GM23338 (cell line): ENCODE measurements around the gene FMN2.

Experiments used
- CTCF ChIP-seq, 2 experiments: fragments of 200-600 bp in 1 of 2; sonication (generic) in 1 of 2; conservative IDR thresholded peaks; 2 replicates each; pipeline versions ENCODE4 v1.5.1 to v1.6.1; 2016 to 2017; ENCODE audit warnings: antibody characterized with exemption in 2 of 2, low read depth in 2 of 2, mild to moderate bottlenecking in 2 of 2, moderate library complexity in 1 of 2
- EZH2 ChIP-seq: fragments of 200-600 bp; sonication (generic); IDR thresholded peaks from one replicate; pipeline ENCODE4 v1.8.0; 2017; ENCODE audit warnings: antibody characterized with exemption, mild to moderate bottlenecking, low read depth; ENCODE audit not compliant: unreplicated experiment
- EZH2phosphoT487 ChIP-seq: fragments of 200-600 bp; sonication (generic); IDR thresholded peaks from one replicate; pipeline ENCODE4 v1.8.1; 2018; ENCODE audit warnings: antibody characterized with exemption; ENCODE audit not compliant: unreplicated experiment
- JUNB ChIP-seq: IDR thresholded peaks from one replicate; pipeline ENCODE4 v1.6.1; 2016; ENCODE audit warnings: antibody characterized with exemption; ENCODE audit not compliant: unreplicated experiment
- NANOG ChIP-seq: IDR thresholded peaks from 2 replicates; pipeline ENCODE4 v1.6.1; 2016; ENCODE audit warnings: antibody characterized with exemption, borderline replicate concordance
- REST ChIP-seq: IDR thresholded peaks from one replicate; pipeline ENCODE4 v1.6.1; 2018; ENCODE audit warnings: antibody characterized with exemption; ENCODE audit not compliant: unreplicated experiment
- ZNF331 ChIP-seq: fragments of 250-450 bp; sonication (Bioruptor Pico); IDR thresholded peaks from 2 replicates; pipeline ENCODE4 v1.5.0; 2020; ENCODE audit warnings: low read depth, mild to moderate bottlenecking, moderate library complexity

GRCh38 chr1:240522122-240522822 is 430.6 kb downstream of the FMN2 start:
- TF ChIP-seq CTCF (conservative IDR thresholded peaks at IDR 0.05; ENCODE audit: low read depth in 2 of 2) (no peak), NANOG (no peak), REST (no peak), JUNB (no peak), EZH2phosphoT487 (no peak), ZNF331 (CRISPR knock-in tag) (no peak), EZH2 (no peak)
